GM18499 (cell line): ENCODE results near the gene KLHL29.

ENCODE experiments used
- ATAC-seq: cut with Tn5 transposase; IDR thresholded peaks from one replicate; pipeline ENCODE4 v1.9.1; 2021; ENCODE audit warnings: moderate number of reproducible peaks; ENCODE audit not compliant: insufficient read depth, unreplicated experiment

Gene KLHL29

GRCh38 chr2:23659773-23660172, 274.8 kb downstream of the KLHL29 start:
- ATAC-seq, result no peak

GRCh38 chr2:23660237-23660636, 275.3 kb downstream of the KLHL29 start:
- no peak for ATAC-seq

GRCh38 chr2:23661276-23662050, 276.5 kb downstream of the KLHL29 start:
- no peak for ATAC-seq

GRCh38 chr2:23662466-23662865, 277.5 kb downstream of the KLHL29 start:
- ATAC-seq, result no peak

GRCh38 chr2:23662941-23663920, 278.3 kb downstream of the KLHL29 start:
- no peak for ATAC-seq

- no peak for ATAC-seq
These were observed 279.2 kb downstream of the KLHL29 start for GRCh38 chr2:23664066-23664788.

- ATAC-seq, result no peak
These were observed 281.4 kb downstream of the KLHL29 start for GRCh38 chr2:23666241-23666979.

- ATAC-seq, result no peak
These were observed 282.0 kb downstream of the KLHL29 start for GRCh38 chr2:23666980-23667357.

GRCh38 chr2:23668756-23669304, 283.9 kb downstream of the KLHL29 start:
- ATAC-seq, result no peak

GRCh38 chr2:23669413-23670244, 284.6 kb downstream of the KLHL29 start:
- no peak for ATAC-seq

- ATAC-seq, result no peak
These were observed 285.2 kb downstream of the KLHL29 start for GRCh38 chr2:23670245-23670592.

- no peak for ATAC-seq
These were observed 288.1 kb downstream of the KLHL29 start for GRCh38 chr2:23673082-23673481.

- no peak for ATAC-seq
These were observed 289.1 kb downstream of the KLHL29 start for GRCh38 chr2:23673830-23674679.

- no peak for ATAC-seq
These were observed 290.5 kb downstream of the KLHL29 start for GRCh38 chr2:23675506-23675905.

GRCh38 chr2:23677836-23678235, 292.9 kb downstream of the KLHL29 start:
- ATAC-seq, result no peak

GRCh38 chr2:23679044-23679443, 294.1 kb downstream of the KLHL29 start:
- ATAC-seq, result no peak

- no peak for ATAC-seq
These were observed 296.0 kb downstream of the KLHL29 start for GRCh38 chr2:23680951-23681350.
